GM21390 (cell line): ENCODE measurements around the gene NPLOC4.

Experiments
- ATAC-seq: cut with Tn5 transposase; IDR thresholded peaks from one replicate; pipeline ENCODE4 v1.9.1; 2021; ENCODE audit not compliant: unreplicated experiment

The NPLOC4 gene

GRCh38 chr17:81664051-81664470 is 27.1 kb upstream of the NPLOC4 start:
- ATAC-seq = no peak

GRCh38 chr17:81662002-81662401 is 25.1 kb upstream of the NPLOC4 start:
- ATAC-seq = no peak

- ATAC-seq = no peak
Measured at GRCh38 chr17:81660441-81660840, 23.5 kb upstream of the NPLOC4 start.

GRCh38 chr17:81659038-81659437 is 22.1 kb upstream of the NPLOC4 start:
- no peak for ATAC-seq

GRCh38 chr17:81656835-81657234 is 19.9 kb upstream of the NPLOC4 start:
- ATAC-seq = no peak

- no peak for ATAC-seq
Measured at GRCh38 chr17:81656118-81656743, 19.3 kb upstream of the NPLOC4 start, which contains the start of gene PDE6G. PDE6G (minus strand) TSS chr17:81656542; CDS start chr17:81653305, 3,237 bp downstream.

GRCh38 chr17:81655378-81656117 is 18.6 kb upstream of the NPLOC4 start:
- ATAC-seq = no peak

GRCh38 chr17:81652906-81653771 is 16.2 kb upstream of the NPLOC4 start:
- no peak for ATAC-seq

GRCh38 chr17:81651692-81652091 is 14.8 kb upstream of the NPLOC4 start:
- ATAC-seq = no peak

GRCh38 chr17:81650951-81651350 is 14.0 kb upstream of the NPLOC4 start:
- no peak for ATAC-seq

GRCh38 chr17:81648707-81649085 is 11.8 kb upstream of the NPLOC4 start:
- no peak for ATAC-seq

- no peak for ATAC-seq
Measured at GRCh38 chr17:81648013-81648706, 11.2 kb upstream of the NPLOC4 start.

- ATAC-seq = no peak
Measured at GRCh38 chr17:81647640-81648012, 10.7 kb upstream of the NPLOC4 start.

GRCh38 chr17:81646869-81647600 is 10.1 kb upstream of the NPLOC4 start:
- no peak for ATAC-seq

- ATAC-seq = no peak
Measured at GRCh38 chr17:81644976-81645952, 8.4 kb upstream of the NPLOC4 start.

GRCh38 chr17:81644496-81644895 is 7.6 kb upstream of the NPLOC4 start:
- no peak for ATAC-seq

- ATAC-seq = no peak
Measured at GRCh38 chr17:81641825-81642489, 5.0 kb upstream of the NPLOC4 start.

- ATAC-seq = no peak
Measured at GRCh38 chr17:81640011-81640410, 3.1 kb upstream of the NPLOC4 start.

GRCh38 chr17:81638683-81639082 is 1.8 kb upstream of the NPLOC4 start:
- ATAC-seq = no peak
